ENCODE results near the gene TBX1. TPM values are rescaled to one million over a fixed set of nuclear protein-coding genes. Genes with fewer than 3 reads are reported as not detected.
A peak's percentile ranks its signal among the peaks of the same experiment; 100 is the strongest.

The TBX1 gene
- total and polyA plus RNA-seq, 2 of the 8 experiments (the other 6 are each of a cell fraction or from before 2014, with no cell fraction given): 0.28 TPM; not detected in 1

DNA sequence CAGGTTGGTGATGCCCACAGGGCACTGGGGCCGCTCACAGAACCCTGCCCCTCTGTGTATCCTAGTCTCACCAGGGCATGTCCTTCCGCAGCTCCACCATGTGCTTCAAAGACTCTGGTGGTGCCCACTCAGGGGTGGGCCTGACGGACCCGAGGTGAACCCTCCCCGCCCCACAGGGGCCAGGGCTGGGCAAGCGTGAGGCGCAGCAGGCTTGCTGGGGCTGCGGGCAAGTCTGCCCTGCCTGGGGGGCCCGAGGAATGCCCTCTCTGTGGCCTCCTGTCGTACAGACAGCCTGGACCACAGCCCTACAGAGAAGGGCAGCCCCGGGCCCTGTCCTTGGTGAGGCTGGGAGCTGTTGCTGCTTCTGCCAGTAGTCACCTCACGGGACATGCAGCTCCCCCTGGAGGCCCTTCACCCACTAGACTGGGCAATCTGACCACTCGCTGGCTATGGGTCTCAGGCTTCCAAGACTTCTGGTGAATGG lies 40.2 kb downstream of the TBX1 start:
- Histone ChIP-seq H3K23me2 (ENCODE audit: low read depth, low read length) (no peaks in the 10 kb centered on the region), H3K4me1 (replicated peaks in 1 of 4; ENCODE audit: control insufficient read depth in 3 of 4, insufficient read depth in 4 of 4, low read length in 3 of 4) (no peaks in the 10 kb centered on the region; a peak in 1 of 7 replicates), H2AK5ac (ENCODE audit: low read depth, low read length) (no peak overlapping the region), H4K8ac (ENCODE audit: extremely low read depth, insufficient read depth, low read length) (no peak overlapping the region), H4K5ac (ENCODE audit: insufficient read length, low read depth, low read length) (no peak overlapping the region), H3K4ac (replicated peaks; ENCODE audit: insufficient read length, low read depth, low read length) (no peak overlapping the region), H3K4me3 (ENCODE audit: extremely low read depth in 1 of 4, insufficient read depth in 2 of 4, low read depth in 3 of 4, low read length in 4 of 4) (no peak overlapping the region), H3K79me1 (ENCODE audit: low read depth, low read length) (0 out of 2 replicates have a peak, but pooled peaks cover 2% of the 10 kb centered on the region), H3K4me2 (ENCODE audit: insufficient read depth in 1 of 2, low read depth in 2 of 2, low read length in 2 of 2) (no peak overlapping the region), H3K9ac (replicated peaks in 1 of 4; ENCODE audit: extremely low read depth in 1 of 4, low read depth in 3 of 4, low read length in 3 of 4) (no peak overlapping the region), H3K9me3 (ENCODE audit: insufficient read depth in 2 of 2, low read depth in 1 of 2, low read length in 1 of 2) (no peaks in the 10 kb centered on the region), H3K27me3 (replicated peaks in 1 of 4; ENCODE audit: control insufficient read depth in 3 of 4, extremely low read depth in 1 of 4, insufficient read depth in 3 of 4, low read length in 3 of 4) (no peaks in the 10 kb centered on the region), H2BK120ac (replicated peaks; ENCODE audit: low read depth, low read length) (no peak overlapping the region), H3K79me2 (ENCODE audit: control insufficient read depth in 1 of 2, insufficient read depth in 2 of 2, low read length in 2 of 2) (no peaks in the 10 kb centered on the region), H3K27ac (ENCODE audit: low read depth, low read length) (no peak overlapping the region), H3K14ac (ENCODE audit: insufficient read length) (no peak overlapping the region), H4K91ac (replicated peaks; ENCODE audit: insufficient read length, low read length) (no peak overlapping the region), H2BK12ac (ENCODE audit: low read depth, low read length) (no peak overlapping the region), H2AFZ (ENCODE audit: low read length) (no peak overlapping the region), H3K36me3 (ENCODE audit: control insufficient read depth in 2 of 4, insufficient read depth in 4 of 4, low read length in 3 of 4) (no peaks in the 10 kb centered on the region), H2BK5ac (ENCODE audit: low read depth, low read length) (no peak overlapping the region), H3K56ac (replicated peaks; ENCODE audit: insufficient read length, low read depth, low read length) (no peak overlapping the region), H3K18ac (ENCODE audit: extremely low read depth, low read length) (no peak overlapping the region), H4K20me1 (replicated peaks in 1 of 2; ENCODE audit: control insufficient read depth in 1 of 2, insufficient read depth in 2 of 2, low read length in 2 of 2) (peaks cover 0 to 3% of the 10 kb centered on the region in 2 experiments), H2BK20ac (ENCODE audit: low read length) (no peak overlapping the region), H2BK15ac (ENCODE audit: low read length) (no peak overlapping the region), H3K23ac (ENCODE audit: insufficient read length) (no peak overlapping the region)
- no peak for TF ChIP-seq BCL11A (IDR thresholded peaks at IDR 0.05; ENCODE audit: low read depth in 2 of 2, low read length in 2 of 2)
- TF ChIP-seq CREB1 (IDR thresholded peaks at IDR 0.05): no peak
- peak; percentile 42 to 51 for TF ChIP-seq RAD21 (IDR thresholded peaks at IDR 0.05 in 1 of 2, conservative IDR thresholded peaks at IDR 0.05 in 1 of 2; ENCODE audit: low read depth in 2 of 2, low read length in 2 of 2)
- TF ChIP-seq, protein P1, sequence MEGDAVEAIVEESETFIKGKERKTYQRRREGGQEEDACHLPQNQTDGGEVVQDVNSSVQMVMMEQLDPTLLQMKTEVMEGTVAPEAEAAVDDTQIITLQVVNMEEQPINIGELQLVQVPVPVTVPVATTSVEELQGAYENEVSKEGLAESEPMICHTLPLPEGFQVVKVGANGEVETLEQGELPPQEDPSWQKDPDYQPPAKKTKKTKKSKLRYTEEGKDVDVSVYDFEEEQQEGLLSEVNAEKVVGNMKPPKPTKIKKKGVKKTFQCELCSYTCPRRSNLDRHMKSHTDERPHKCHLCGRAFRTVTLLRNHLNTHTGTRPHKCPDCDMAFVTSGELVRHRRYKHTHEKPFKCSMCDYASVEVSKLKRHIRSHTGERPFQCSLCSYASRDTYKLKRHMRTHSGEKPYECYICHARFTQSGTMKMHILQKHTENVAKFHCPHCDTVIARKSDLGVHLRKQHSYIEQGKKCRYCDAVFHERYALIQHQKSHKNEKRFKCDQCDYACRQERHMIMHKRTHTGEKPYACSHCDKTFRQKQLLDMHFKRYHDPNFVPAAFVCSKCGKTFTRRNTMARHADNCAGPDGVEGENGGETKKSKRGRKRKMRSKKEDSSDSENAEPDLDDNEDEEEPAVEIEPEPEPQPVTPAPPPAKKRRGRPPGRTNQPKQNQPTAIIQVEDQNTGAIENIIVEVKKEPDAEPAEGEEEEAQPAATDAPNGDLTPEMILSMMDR (IDR thresholded peaks at IDR 0.05; ENCODE audit: control extremely low read depth in 1 of 3, insufficient read depth in 1 of 3, low read depth in 1 of 3, low read length in 3 of 3): peak; percentile 46 to 72 (median 69)
- 86% methylated on average over 12 of the region's 13 CpGs; no CpG with 5 or more reads in 1 of the 2 experiments for WGBS, 2 experiments (ENCODE audit: extremely low coverage in 1 of 2, insufficient coverage in 1 of 2, insufficient read length in 1 of 2, insufficient replicate concordance in 2 of 2, low coverage in 1 of 2, low lambda C conversion rate in 2 of 2, missing lambda C conversion rate in 1 of 2)
- CTCF ChIA-PET (ENCODE audit: partially characterized antibody): interaction anchor here (0.6 to 5.1 kb wide), 36 partner anchors 9 to 169 kb away, joined by 3 to 31 read pairs (median 4); no protein-coding TSS in a partner anchor
- FAIRE-seq (no peak), DNase-seq (ENCODE audit: low read depth in 1 of 2, low spot score in 2 of 2) (no peak)
- POLR2A ChIA-PET (ENCODE audit: partially characterized antibody): interaction anchor here (1.1 kb wide), 1 partner anchor 54 kb away, joined by 3 read pairs; the partner anchor contains the start of genes GNB1L and RTL10
